Fibroblast of lung (primary cell): ENCODE measurements around the gene CCDC116.

Experiments used
- EZH2 ChIP-seq: IDR thresholded peaks from 2 replicates; pipeline ENCODE4 v1.5.1; 2012; ENCODE audit warnings: low read length, control low read depth, mild to moderate bottlenecking; ENCODE audit errors: missing control alignments
- TF ChIP-seq, protein P1 (sequence below), 2 donors: IDR thresholded peaks in 1 of 2; conservative IDR thresholded peaks in 1 of 2; 1 replicate in 1 of 2; 2 replicates in 1 of 2; pipeline ENCODE4 v1.5.1; 2011 to 2012; ENCODE audit warnings: low read length in 2 of 2, control low read depth in 1 of 2, inconsistent platforms in 1 of 2, low read depth in 1 of 2, mild to moderate bottlenecking in 1 of 2

DNA sequence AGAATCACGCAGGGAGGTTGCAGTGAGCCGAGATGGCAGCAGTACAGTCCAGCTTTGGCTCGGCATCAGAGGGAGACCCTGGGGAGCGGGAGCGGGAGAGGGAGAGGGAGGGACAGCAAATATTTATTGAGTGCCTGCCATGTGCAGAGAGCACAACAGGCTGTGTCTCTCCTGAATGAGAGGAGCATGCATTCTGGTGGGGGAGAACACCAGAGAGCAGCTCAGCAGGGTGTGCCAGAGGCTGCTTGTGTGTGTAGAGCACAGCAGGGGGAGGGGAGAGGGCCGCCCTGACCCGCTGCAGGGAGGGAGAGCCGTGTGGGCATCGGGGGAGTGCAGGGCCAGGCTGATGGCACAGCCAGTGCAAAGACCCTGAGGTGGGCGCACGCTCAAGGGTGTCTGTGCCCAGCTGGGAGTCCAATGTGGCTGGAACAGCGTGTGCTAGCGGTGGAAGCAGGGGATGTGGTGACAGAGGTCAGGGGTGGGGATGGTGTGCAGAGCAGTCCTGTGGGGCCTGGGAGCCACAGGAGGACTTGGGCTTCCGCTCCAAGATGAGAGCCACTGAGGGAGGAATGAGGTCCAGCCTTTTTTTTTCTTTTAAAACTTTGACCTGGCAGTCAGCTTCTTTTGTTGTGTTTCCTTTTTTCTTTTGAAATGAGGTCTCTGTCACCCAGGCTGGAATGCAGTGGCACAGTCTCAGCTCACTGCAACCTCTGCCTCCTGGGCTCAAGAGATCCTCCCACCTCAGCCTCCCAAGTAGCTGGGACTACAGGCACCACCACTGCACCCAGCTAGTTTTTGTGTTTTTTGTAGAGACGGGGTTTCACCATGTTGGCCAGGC lies 45.3 kb downstream of the CCDC116 start:
- TF ChIP-seq, protein P1, sequence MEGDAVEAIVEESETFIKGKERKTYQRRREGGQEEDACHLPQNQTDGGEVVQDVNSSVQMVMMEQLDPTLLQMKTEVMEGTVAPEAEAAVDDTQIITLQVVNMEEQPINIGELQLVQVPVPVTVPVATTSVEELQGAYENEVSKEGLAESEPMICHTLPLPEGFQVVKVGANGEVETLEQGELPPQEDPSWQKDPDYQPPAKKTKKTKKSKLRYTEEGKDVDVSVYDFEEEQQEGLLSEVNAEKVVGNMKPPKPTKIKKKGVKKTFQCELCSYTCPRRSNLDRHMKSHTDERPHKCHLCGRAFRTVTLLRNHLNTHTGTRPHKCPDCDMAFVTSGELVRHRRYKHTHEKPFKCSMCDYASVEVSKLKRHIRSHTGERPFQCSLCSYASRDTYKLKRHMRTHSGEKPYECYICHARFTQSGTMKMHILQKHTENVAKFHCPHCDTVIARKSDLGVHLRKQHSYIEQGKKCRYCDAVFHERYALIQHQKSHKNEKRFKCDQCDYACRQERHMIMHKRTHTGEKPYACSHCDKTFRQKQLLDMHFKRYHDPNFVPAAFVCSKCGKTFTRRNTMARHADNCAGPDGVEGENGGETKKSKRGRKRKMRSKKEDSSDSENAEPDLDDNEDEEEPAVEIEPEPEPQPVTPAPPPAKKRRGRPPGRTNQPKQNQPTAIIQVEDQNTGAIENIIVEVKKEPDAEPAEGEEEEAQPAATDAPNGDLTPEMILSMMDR (conservative IDR thresholded peaks at IDR 0.05 in 1 of 2, IDR thresholded peaks at IDR 0.05 in 1 of 2; ENCODE audit: low read depth in 1 of 2, low read length in 2 of 2): no peak
- no peak for TF ChIP-seq EZH2
